T-helper 2 cell treated with Interferon-gamma antibody and Interleukin-4, amounts not matched to agents 100 ng/mL and 5 ng/mL, for 36 hours (primary cell): Measurements from ENCODE around the gene SNAPIN. TPM values are rescaled to one million over a fixed set of nuclear protein-coding genes. Genes with fewer than 3 reads are reported as not detected.

Experiments
- intact Hi-C: fragments of 100-400 bp; cut with micrococcal nuclease; formaldehyde crosslinking; loops from one replicate; pipeline ENCODE4 v1.15.1; 2023
- total RNA-seq: library from RNA; stranded (reverse); gene quantifications from 2 replicates; pipeline ENCODE4 v1.2.3, GENCODE V29; 2022

The SNAPIN gene
- total RNA-seq, 1 donor from 2014 or later: 38.2 TPM

DNA sequence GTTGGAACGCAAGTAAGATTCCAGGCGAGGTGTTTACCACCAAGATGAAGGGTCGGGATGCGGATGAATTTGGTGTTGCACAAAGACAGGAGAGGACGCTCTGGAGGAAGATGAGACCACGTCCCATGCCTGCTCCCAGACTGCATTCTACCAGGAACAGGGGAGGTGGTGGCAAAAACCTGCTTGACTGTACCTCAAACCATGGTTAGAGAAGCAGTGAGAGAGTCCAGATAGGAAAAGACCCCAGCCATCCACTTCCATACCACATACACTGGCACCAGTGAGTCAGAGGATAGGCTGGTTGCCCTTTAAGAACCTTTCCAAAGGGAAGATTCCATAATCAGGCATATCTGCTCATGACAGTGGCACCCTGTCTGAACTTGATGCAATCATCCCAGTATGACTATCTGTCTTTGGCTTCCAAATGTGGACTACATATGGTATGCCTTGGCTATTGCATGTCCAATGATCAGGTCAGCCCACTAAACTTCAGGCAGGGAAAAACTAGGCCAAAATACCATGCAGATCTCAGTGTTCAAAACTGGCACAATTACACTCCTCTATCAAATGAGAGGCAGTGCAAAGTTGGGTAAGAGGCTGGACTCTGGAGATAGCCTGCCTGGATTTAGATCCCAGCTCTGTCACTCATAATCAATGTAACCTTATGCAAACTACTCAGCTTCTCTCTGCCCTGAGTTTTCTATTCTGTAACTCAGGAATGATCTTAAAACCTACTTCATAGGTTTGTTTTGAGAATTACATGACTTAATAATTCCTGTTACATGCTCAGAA lies 40.6 kb downstream of the SNAPIN start:
- intact Hi-C loops: no loop called here

GRCh38 chr1:153699768-153700167 lies 41.3 kb downstream of the SNAPIN start:
- intact Hi-C loops: loop anchor here (1.0 kb wide), 1 partner anchor 21 kb away; no protein-coding TSS in a partner anchor

- intact Hi-C loops: no loop called here
These were observed 47.0 kb downstream of the SNAPIN start for GRCh38 chr1:153705484-153705883.

- intact Hi-C loops: no loop called here
These were observed 52.5 kb downstream of the SNAPIN start for GRCh38 chr1:153711026-153711425.

Other genes starting within 250 kb of the SNAPIN start
- gene S100A7A, start 242.2 kb upstream of the SNAPIN start, total RNA-seq: not detected in 2 replicates
- not detected in 2 replicates for gene S100A7, start 198.1 kb upstream of the SNAPIN start, total RNA-seq
- 526 and 530 TPM in 2 replicates for gene S100A6, start 122.7 kb upstream of the SNAPIN start, total RNA-seq
- 4.5 and 5.4 TPM in 2 replicates for gene S100A5, start 117.8 kb upstream of the SNAPIN start, total RNA-seq
- 871 and 885 TPM in 2 replicates for gene S100A4, start 112.9 kb upstream of the SNAPIN start, total RNA-seq
- not detected in 2 replicates for gene S100A3, start 109.4 kb upstream of the SNAPIN start, total RNA-seq
- 0.73 and 0.89 TPM in 2 replicates for gene S100A2, start 92.9 kb upstream of the SNAPIN start, total RNA-seq
- not detected in 2 replicates for gene S100A16, start 45.6 kb upstream of the SNAPIN start, total RNA-seq
- gene S100A14, start 42.4 kb upstream of the SNAPIN start, total RNA-seq: not detected in 2 replicates
- gene S100A13, start 31.2 kb upstream of the SNAPIN start, total RNA-seq: 3.3 and 4.1 TPM in 2 replicates
- gene S100A1, start 30.3 kb upstream of the SNAPIN start, total RNA-seq: not detected in 2 replicates
- 98.9 and 101 TPM in 2 replicates for gene CHTOP, start 24.6 kb upstream of the SNAPIN start, total RNA-seq
- gene ILF2, start 12.3 kb downstream of the SNAPIN start, total RNA-seq: 225 and 226 TPM in 2 replicates
- not detected in 2 replicates for gene NPR1, start 20.0 kb downstream of the SNAPIN start, total RNA-seq
- gene INTS3, start 69.3 kb downstream of the SNAPIN start, total RNA-seq: 62.1 and 62.9 TPM in 2 replicates
- gene SLC27A3, start 116.7 kb downstream of the SNAPIN start, total RNA-seq: 22.4 and 24.0 TPM in 2 replicates